K562 (cell line): ENCODE results near the gene KLF1. TPM values are rescaled to one million over a fixed set of nuclear protein-coding genes. Genes with fewer than 3 reads are reported as not detected.

Experiments used
- AFF1 ChIP-seq, 2 experiments: fragments of 450-650 bp; IDR thresholded peaks; 2 replicates each; pipeline ENCODE4 v1.6.1; 2018; ENCODE audit warnings: mild to moderate bottlenecking in 2 of 2, low read depth in 1 of 2; ENCODE audit not compliant: partially characterized antibody in 2 of 2
- HEY1 ChIP-seq: fragments of 250-450 bp; sonication (Bioruptor Pico); IDR thresholded peaks from 2 replicates; pipeline ENCODE4 v1.5.0; 2020; ENCODE audit warnings: mild to moderate bottlenecking, moderate library complexity, borderline replicate concordance
- NFATC3 ChIP-seq: fragments of 450-650 bp; IDR thresholded peaks from 2 replicates; pipeline ENCODE4 v1.6.1; 2017; ENCODE audit warnings: mild to moderate bottlenecking
- SMAD2 ChIP-seq: fragments of 150-350 bp; IDR thresholded peaks from 2 replicates; pipeline ENCODE4 v1.6.1; 2014; ENCODE audit warnings: low read depth, mild to moderate bottlenecking, low read length
- STAT5A ChIP-seq: IDR thresholded peaks from 2 replicates; pipeline ENCODE4 v1.6.1; 2012; ENCODE audit warnings: low read length, inconsistent platforms, borderline replicate concordance
- STAT6 ChIP-seq: sonication (generic); formaldehyde crosslinking; IDR thresholded peaks from 2 replicates; pipeline ENCODE4 v1.8.1; 2023; ENCODE audit warnings: mild to moderate bottlenecking, missing genetic modification reagents
- TBP ChIP-seq: optimal IDR thresholded peaks from 2 replicates; pipeline ENCODE3; 2011; ENCODE audit warnings: low read depth, low read length, improper control_type of control experiment
- YY1 ChIP-seq, 3 experiments: IDR thresholded peaks; 2 replicates each; pipeline ENCODE4 v1.6.1; 2011; ENCODE audit warnings: low read length in 2 of 3, mild to moderate bottlenecking in 2 of 3, moderate library complexity in 2 of 3, borderline replicate concordance in 1 of 3, control low read depth in 1 of 3, low read depth in 1 of 3; ENCODE audit not compliant: insufficient read depth in 3 of 3, insufficient replicate concordance in 2 of 3, control insufficient read depth in 1 of 3, insufficient read length in 1 of 3; ENCODE audit errors: extremely low read depth in 1 of 3
- ZBTB12 ChIP-seq: fragments of 250-450 bp; sonication (Bioruptor Pico); IDR thresholded peaks from 2 replicates; pipeline ENCODE4 v1.4.0; 2020
- ZNF354B ChIP-seq: fragments of 250-450 bp; sonication (Bioruptor Pico); IDR thresholded peaks from 2 replicates; pipeline ENCODE4 v1.4.0; 2020
- ZNF76 ChIP-seq: fragments of 250-450 bp; sonication (Bioruptor Pico); IDR thresholded peaks from 2 replicates; pipeline ENCODE4 v1.4.0; 2020; ENCODE audit warnings: mild to moderate bottlenecking, moderate library complexity, borderline replicate concordance
- polyA plus RNA-seq, 8 experiments: library from polyadenylated mRNA; depleted of rRNA in 4 of 8; stranded (reverse) in 5 of 8; unstranded in 3 of 8; fragments of >200 nt; fragmentation: Nextera tagmentation in 2 of 8; fragmentation: Illumina TruSeq in 1 of 8; extraction: Ambion mirVana in 2 of 8; extraction: Trizol in 1 of 8; gene quantifications; 2 replicates each; pipeline versions ENCODE4 v1.2.1 to v1.2.3, GENCODE V29; 2011 to 2014; ENCODE audit warnings: inconsistent platforms in 1 of 8, missing spikeins in 1 of 8
- total RNA-seq, 7 experiments: library from RNA; depleted of rRNA in 6 of 7; stranded (reverse); fragments of >200 nt in 6 of 7; fragmentation: Illumina TruSeq in 2 of 7; extraction: Trizol in 2 of 7; gene quantifications; 2 replicates each; pipeline versions ENCODE4 v1.2.1 to v1.2.3, GENCODE V29; 2011 to 2021; ENCODE audit warnings: low replicate concordance in 1 of 7

The KLF1 gene
- total and polyA plus RNA-seq, 9 of the 15 experiments (the other 6 are each of a cell fraction or from before 2014, with no cell fraction given): 8.4 to 163 (median 47.3) TPM

GRCh38 chr19:12882589-12882988, 4.4 kb downstream of the KLF1 start (continued):
- TF ChIP-seq YY1 (IDR thresholded peaks at IDR 0.05; ENCODE audit: borderline replicate concordance in 1 of 3, control insufficient read depth in 1 of 3, extremely low read depth in 1 of 3, insufficient read depth in 3 of 3, insufficient read length in 1 of 3, insufficient replicate concordance in 2 of 3, low read depth in 1 of 3, low read length in 2 of 3): peak in 1 of 3 experiments; percentile 2
- peak; percentile 68; the same call in 1 of the 2 replicates for TF ChIP-seq ZNF76 (CRISPR knock-in tag)
- TF ChIP-seq SMAD2: no peak
- no peak for TF ChIP-seq STAT5A
- no peak for TF ChIP-seq STAT6
- TF ChIP-seq ZNF354B (CRISPR knock-in tag): 0 out of 2 replicates have a peak, but pooled peaks have one; percentile 37
- TF ChIP-seq HEY1 (CRISPR knock-in tag): no peak
- TF ChIP-seq TBP: no peak
- TF ChIP-seq AFF1 (IDR thresholded peaks at IDR 0.05; ENCODE audit: low read depth in 1 of 2, partially characterized antibody in 2 of 2): no peak
- TF ChIP-seq ZBTB12 (CRISPR knock-in tag): peak; percentile 49; the same call in 1 of the 2 replicates
- TF ChIP-seq NFATC3: no peak
